Karpas-422 (cell line): ENCODE results near the gene MTHFD1L. TPM values are rescaled to one million over a fixed set of nuclear protein-coding genes. Genes with fewer than 3 reads are reported as not detected.

Source experiments
- DNase-seq: peaks from one replicate; pipeline ENCODE4 v3.0.0-alpha.2; 2015
- H2AFZ ChIP-seq: fragments of 200-600 bp; sonication (generic); 2 replicates; pipeline ENCODE4 v1.6.1; 2014; ENCODE audit warnings: antibody characterized with exemption, low read length, mixed read lengths
- H3K27ac ChIP-seq: fragments of 200-600 bp; sonication (generic); 2 replicates; pipeline ENCODE4 v1.5.1; 2014; ENCODE audit warnings: mild to moderate bottlenecking, low read length, moderate library complexity
- H3K27me3 ChIP-seq: fragments of 200-600 bp; sonication (generic); 2 replicates; pipeline ENCODE4 v1.6.1; 2014; ENCODE audit warnings: low read length, mixed read lengths
- H3K36me3 ChIP-seq: fragments of 200-600 bp; sonication (generic); 2 replicates; pipeline ENCODE4 v1.6.1; 2014; ENCODE audit warnings: low read length, mixed read lengths; ENCODE audit not compliant: insufficient read depth
- H3K4me1 ChIP-seq: fragments of 200-600 bp; sonication (generic); 2 replicates; pipeline ENCODE4 v1.6.1; 2014; ENCODE audit warnings: mild to moderate bottlenecking, low read length, mixed read lengths
- H3K4me2 ChIP-seq: fragments of 200-600 bp; sonication (generic); 2 replicates; pipeline ENCODE4 v1.6.1; 2014; ENCODE audit warnings: low read length, low read depth, mild to moderate bottlenecking; ENCODE audit not compliant: poor library complexity, severe bottlenecking
- H3K4me3 ChIP-seq: fragments of 200-600 bp; sonication (generic); 2 replicates; pipeline ENCODE4 v1.5.1; 2014; ENCODE audit warnings: mild to moderate bottlenecking, antibody characterized with exemption, low read length, mixed read lengths
- H3K79me2 ChIP-seq: fragments of 200-600 bp; sonication (generic); 2 replicates; pipeline ENCODE4 v1.6.1; 2014; ENCODE audit warnings: mild to moderate bottlenecking, low read length, mixed read lengths
- H3K9ac ChIP-seq: fragments of 200-600 bp; sonication (generic); 2 replicates; pipeline ENCODE4 v1.6.0; 2014; ENCODE audit warnings: low read length
- H3K9me2 ChIP-seq: fragments of 200-600 bp; sonication (generic), shearing (Covaris generic); replicated peaks from 2 replicates; pipeline ENCODE4 v1.6.0; 2014; ENCODE audit warnings: mild to moderate bottlenecking, low read length, moderate library complexity; ENCODE audit not compliant: insufficient read depth
- H3K9me3 ChIP-seq: fragments of 300-700, 200-600 bp; sonication (generic); 2 replicates; pipeline ENCODE4 v1.6.1; 2014; ENCODE audit warnings: low read length, mixed read lengths
- H4K20me1 ChIP-seq: fragments of 200-600 bp; sonication (generic); 2 replicates; pipeline ENCODE4 v1.6.1; 2014; ENCODE audit warnings: mild to moderate bottlenecking, antibody characterized with exemption, low read length, low read depth; ENCODE audit not compliant: insufficient read depth
- total RNA-seq: library from RNA; depleted of rRNA; stranded (reverse); fragments of >200 nt; shearing (Covaris generic); gene quantifications from 2 replicates; pipeline ENCODE4 v1.2.3, GENCODE V29; 2014; ENCODE audit warnings: low replicate concordance

Gene MTHFD1L
- total RNA-seq, 1 experiment from 2014 or later, result 60.7 TPM

- peaks cover 52% of the 10 kb centered on the region for H3K79me2 ChIP-seq
- no peak overlapping the region for H3K9ac ChIP-seq
- H3K4me1 ChIP-seq, result peaks cover 18% of the 10 kb centered on the region
- H3K27ac ChIP-seq, result no peak overlapping the region
- no peak overlapping the region for H3K4me3 ChIP-seq
- no peak for DNase-seq
- peaks cover 55% of the 10 kb centered on the region; the same call in 1 of the 2 replicates for H3K36me3 ChIP-seq
- H3K9me2 ChIP-seq, result no peaks in the 10 kb centered on the region
- no peak overlapping the region for H2AFZ ChIP-seq
- no peaks in the 10 kb centered on the region for H3K9me3 ChIP-seq
- H4K20me1 ChIP-seq, result peaks cover 3% of the 10 kb centered on the region
- H3K27me3 ChIP-seq, result no peaks in the 10 kb centered on the region
- H3K4me2 ChIP-seq, result no peak overlapping the region
Observed at GRCh38 chr6:150883521-150883920, 18.0 kb downstream of the MTHFD1L start.

GRCh38 chr6:150886155-150886554, 20.7 kb downstream of the MTHFD1L start:
- peaks cover 56% of the 10 kb centered on the region for H3K36me3 ChIP-seq

GRCh38 chr6:150887978-150888563, 22.6 kb downstream of the MTHFD1L start:
- Histone ChIP-seq H3K79me2 (peaks cover 23% of the 10 kb centered on the region), H3K27ac (peak overlapping the region; percentile 60), H3K9me2 (no peaks in the 10 kb centered on the region), H3K4me2 (peak overlapping the region; percentile 40), H3K9ac (0 out of 2 replicates have a peak overlapping the region, but pooled peaks have one; percentile 7), H4K20me1 (no peaks in the 10 kb centered on the region), H3K4me3 (no peak overlapping the region), H3K9me3 (no peaks in the 10 kb centered on the region), H3K4me1 (peaks cover 22% of the 10 kb centered on the region), H3K36me3 (peaks cover 58% of the 10 kb centered on the region), H3K27me3 (no peaks in the 10 kb centered on the region), H2AFZ (no peak overlapping the region)
- DNase-seq, result peak; percentile 48

More at GRCh38 chr6:150886155-150886554, 20.7 kb downstream of the MTHFD1L start:
- H3K9me2 ChIP-seq, result no peaks in the 10 kb centered on the region
- H3K9ac ChIP-seq, result no peak overlapping the region
- DNase-seq, result no peak
- H3K27me3 ChIP-seq, result no peaks in the 10 kb centered on the region
- H2AFZ ChIP-seq, result no peak overlapping the region
- H3K4me1 ChIP-seq, result peaks cover 19% of the 10 kb centered on the region
- no peaks in the 10 kb centered on the region for H4K20me1 ChIP-seq
- no peak overlapping the region for H3K27ac ChIP-seq
- no peak overlapping the region for H3K4me2 ChIP-seq
- peaks cover 29% of the 10 kb centered on the region for H3K79me2 ChIP-seq
- H3K4me3 ChIP-seq, result no peak overlapping the region
- no peaks in the 10 kb centered on the region for H3K9me3 ChIP-seq

GRCh38 chr6:150890346-150890745, 24.8 kb downstream of the MTHFD1L start:
- Histone ChIP-seq H3K4me3 (no peak overlapping the region), H3K4me1 (peaks cover 22% of the 10 kb centered on the region), H3K9me3 (no peaks in the 10 kb centered on the region), H3K9ac (no peak overlapping the region), H3K9me2 (no peaks in the 10 kb centered on the region), H2AFZ (no peak overlapping the region), H3K36me3 (peaks cover 52% of the 10 kb centered on the region), H3K4me2 (no peak overlapping the region), H4K20me1 (no peaks in the 10 kb centered on the region), H3K79me2 (peaks cover 25% of the 10 kb centered on the region), H3K27me3 (no peaks in the 10 kb centered on the region), H3K27ac (no peak overlapping the region)
- no peak for DNase-seq

- Histone ChIP-seq H3K36me3 (peaks cover 42% of the 10 kb centered on the region), H3K9ac (no peak overlapping the region), H3K9me3 (no peaks in the 10 kb centered on the region), H2AFZ (no peak overlapping the region), H3K4me2 (no peak overlapping the region), H4K20me1 (no peaks in the 10 kb centered on the region), H3K4me3 (no peak overlapping the region), H3K27ac (no peak overlapping the region), H3K79me2 (peaks cover 31% of the 10 kb centered on the region), H3K4me1 (peaks cover 19% of the 10 kb centered on the region), H3K9me2 (no peaks in the 10 kb centered on the region), H3K27me3 (no peaks in the 10 kb centered on the region)
- peak; percentile 88 for DNase-seq
Observed at GRCh38 chr6:150891888-150892485, 26.5 kb downstream of the MTHFD1L start.

GRCh38 chr6:150894191-150894744, 28.8 kb downstream of the MTHFD1L start:
- no peaks in the 10 kb centered on the region for H3K27me3 ChIP-seq
- H3K9me2 ChIP-seq, result no peaks in the 10 kb centered on the region
- H3K4me2 ChIP-seq, result no peak overlapping the region
- no peaks in the 10 kb centered on the region for H4K20me1 ChIP-seq
- no peak overlapping the region for H2AFZ ChIP-seq
- H3K9me3 ChIP-seq, result no peaks in the 10 kb centered on the region
- H3K9ac ChIP-seq, result no peak overlapping the region
- peaks cover 33% of the 10 kb centered on the region for H3K36me3 ChIP-seq
- no peak overlapping the region for H3K4me3 ChIP-seq
- H3K4me1 ChIP-seq, result peaks cover 3% of the 10 kb centered on the region
- DNase-seq, result no peak
- no peak overlapping the region for H3K27ac ChIP-seq
- H3K79me2 ChIP-seq, result peaks cover 31% of the 10 kb centered on the region

- H3K4me1 ChIP-seq, result peaks cover 3% of the 10 kb centered on the region
- no peak for DNase-seq
- no peaks in the 10 kb centered on the region for H3K9me3 ChIP-seq
- no peaks in the 10 kb centered on the region for H4K20me1 ChIP-seq
- H3K9ac ChIP-seq, result no peak overlapping the region
- no peak overlapping the region for H3K27ac ChIP-seq
- no peak overlapping the region for H3K4me2 ChIP-seq
- H3K4me3 ChIP-seq, result no peak overlapping the region
- H3K9me2 ChIP-seq, result no peaks in the 10 kb centered on the region
- no peak overlapping the region for H2AFZ ChIP-seq
- peaks cover 29% of the 10 kb centered on the region; the same call in 1 of the 2 replicates for H3K36me3 ChIP-seq
- peaks cover 31% of the 10 kb centered on the region for H3K79me2 ChIP-seq
- H3K27me3 ChIP-seq, result no peaks in the 10 kb centered on the region
Observed at GRCh38 chr6:150894935-150895552, 29.5 kb downstream of the MTHFD1L start.

GRCh38 chr6:150895928-150896632, 30.6 kb downstream of the MTHFD1L start:
- Histone ChIP-seq H3K27me3 (no peaks in the 10 kb centered on the region), H3K4me2 (no peak overlapping the region), H3K9ac (no peak overlapping the region), H3K36me3 (peaks cover 29% of the 10 kb centered on the region; the same call in 1 of the 2 replicates), H3K79me2 (peaks cover 31% of the 10 kb centered on the region), H3K9me2 (no peaks in the 10 kb centered on the region), H3K27ac (no peak overlapping the region), H3K4me3 (no peak overlapping the region), H3K9me3 (no peaks in the 10 kb centered on the region), H4K20me1 (no peaks in the 10 kb centered on the region), H3K4me1 (peaks cover 3% of the 10 kb centered on the region), H2AFZ (no peak overlapping the region)
- no peak for DNase-seq
